Esophagus squamous epithelium (tissue), 5 donors: ENCODE data around the gene RTP5. TPM values are rescaled to one million over a fixed set of nuclear protein-coding genes. Genes with fewer than 3 reads are reported as not detected.
A peak's percentile ranks its signal among the peaks of the same experiment; 100 is the strongest.
"Not testable (repeated sequence)": the region's sequence is repeated elsewhere in the genome, so short reads cannot be mapped to it uniquely, and the experiment has no call there.

ENCODE experiments used
- DNase-seq: peaks from one replicate; lab custom pipeline; 2025; lab: John Stamatoyannopoulos, UW
- H3K27ac ChIP-seq, 4 donors: fragments of 200-600 bp; sonication (generic); one replicate each; pipeline ENCODE4 v1.5.1; 2016 to 2019; ENCODE audit warnings: mild to moderate bottlenecking in 1 of 4
- H3K27me3 ChIP-seq, 4 donors: fragments of 200-600 bp; sonication (generic); 1 replicate in 3 of 4; 2 replicates in 1 of 4; pipeline versions ENCODE4 v1.5.1 to v1.6.0; 2017 to 2021; ENCODE audit warnings: antibody characterized with exemption in 1 of 4
- H3K36me3 ChIP-seq, 3 donors: fragments of 200-600 bp; sonication (generic); one replicate each; pipeline ENCODE4 v1.5.1; 2016 to 2019
- H3K4me1 ChIP-seq, 3 donors: fragments of 200-600 bp; sonication (generic); one replicate each; pipeline ENCODE4 v1.5.1; 2017 to 2019
- H3K4me3 ChIP-seq, 4 donors: fragments of 200-600 bp; sonication (generic); 1 replicate in 3 of 4; 2 replicates in 1 of 4; pipeline ENCODE4 v1.5.1; 2016 to 2019; ENCODE audit warnings: mild to moderate bottlenecking in 2 of 4, moderate library complexity in 1 of 4
- H3K9me3 ChIP-seq, 3 donors: fragments of 200-600 bp; sonication (generic); one replicate each; pipeline ENCODE4 v1.5.1; 2016 to 2019
- CTCF ChIP-seq, 6 experiments: fragments of 450-650 bp in 4 of 6; fragments of 200-600 bp in 2 of 6; sonication (generic) in 2 of 6; IDR thresholded peaks; one replicate each; pipeline ENCODE4 v1.5.1; 2016 to 2019; ENCODE audit warnings: antibody characterized with exemption in 6 of 6, mild to moderate bottlenecking in 4 of 6, moderate library complexity in 4 of 6
- POLR2A ChIP-seq, 4 donors: fragments of 450-650 bp; IDR thresholded peaks; one replicate each; pipeline ENCODE4 v1.6.1; 2017; ENCODE audit warnings: antibody characterized with exemption in 4 of 4, mild to moderate bottlenecking in 4 of 4, moderate library complexity in 3 of 4
- WGBS, 2 donors: methylation state at CpG; one replicate each; pipeline ENCODE4 v1.1.5; 2018; 5-methylcytosine and 5-hydroxymethylcytosine counted together
- intact Hi-C: fragments of 100-400 bp; cut with DNase I; formaldehyde crosslinking; loops from one replicate; pipeline ENCODE4 v1.15.0; 2022
- total RNA-seq, 4 donors: library from RNA; depleted of rRNA; stranded (reverse); fragments of >200 nt; gene quantifications; one replicate each; pipeline ENCODE4 v1.1.0, GENCODE V29; 2016
- donor health status: DM: yes; HTN: yes; CAD: no.

RTP5 gene
- total RNA-seq, 4 donors from 2014 or later = 0.12 to 0.19 TPM; not detected in 2

GRCh38 chr2:241873081-241873802, 3.7 kb downstream of the RTP5 start:
- WGBS, 2 donors = 91% methylated on average over 7 of the region's 54 CpGs; no CpG with 5 or more reads in 1 of the 2 donors
- Histone ChIP-seq H3K9me3 (no peaks in the 10 kb centered on the region), H3K36me3 (no peaks in the 10 kb centered on the region), H3K4me3 (no peak overlapping the region), H3K4me1 (peaks cover 0 to 22% (median 3%) of the 10 kb centered on the region in 3 donors), H3K27me3 (peaks cover 0 to 43% (median 0%) of the 10 kb centered on the region in 4 donors), H3K27ac (no peak overlapping the region)
- TF ChIP-seq POLR2A (IDR thresholded peaks at IDR 0.05) = no peak
- TF ChIP-seq CTCF (IDR thresholded peaks at IDR 0.05) = no peak
- intact Hi-C loops = loop anchor here (10.0 kb wide), 1 partner anchor 138 kb away; the partner anchor contains the start of gene D2HGDH
- DNase-seq = no peak

GRCh38 chr2:241873803-241874110, 4.2 kb downstream of the RTP5 start:
- Histone ChIP-seq H3K27me3 (peaks cover 0 to 38% (median 0%) of the 10 kb centered on the region in 4 donors), H3K27ac (no peak overlapping the region), H3K9me3 (no peaks in the 10 kb centered on the region), H3K36me3 (no peaks in the 10 kb centered on the region), H3K4me1 (peaks cover 0 to 19% (median under 1%) of the 10 kb centered on the region in 3 donors), H3K4me3 (no peak overlapping the region)
- intact Hi-C loops = loop anchor here (10.0 kb wide), 1 partner anchor 139 kb away; the partner anchor contains the start of gene D2HGDH
- TF ChIP-seq POLR2A (IDR thresholded peaks at IDR 0.05) (no peak), CTCF (IDR thresholded peaks at IDR 0.05) (no peak)
- DNase-seq = no peak
- 89 to 93% methylated on average over 6 to 7 of the region's 7 CpGs for WGBS, 2 donors

GRCh38 chr2:241874277-241874925, 4.9 kb downstream of the RTP5 start:
- H3K36me3 ChIP-seq = no peaks in the 10 kb centered on the region
- no peak overlapping the region for H3K4me3 ChIP-seq
- intact Hi-C loops = loop anchor here (10.0 kb wide), 1 partner anchor 140 kb away; the partner anchor contains the start of gene D2HGDH
- TF ChIP-seq CTCF (IDR thresholded peaks at IDR 0.05) = no peak
- no peak for TF ChIP-seq POLR2A (IDR thresholded peaks at IDR 0.05)
- 94 to 96% methylated on average over 3 to 4 of the region's 17 CpGs for WGBS, 2 donors
- no peaks in the 10 kb centered on the region for H3K9me3 ChIP-seq
- peaks cover 0 to 13% (median 0%) of the 10 kb centered on the region in 3 donors for H3K4me1 ChIP-seq
- no peak overlapping the region for H3K27ac ChIP-seq
- peaks cover 0 to 33% (median 0%) of the 10 kb centered on the region in 4 donors for H3K27me3 ChIP-seq
- no peak for DNase-seq

GRCh38 chr2:241875754-241876527, 6.4 kb downstream of the RTP5 start:
- peak in 3 of 6 experiments; percentile 33 to 55 (median 37) for TF ChIP-seq CTCF (IDR thresholded peaks at IDR 0.05)
- WGBS, 2 donors = 37 to 62% methylated on average over 12 to 16 of the region's 22 CpGs
- H3K27ac ChIP-seq, H3K4me3 ChIP-seq, H3K36me3 ChIP-seq, DNase-seq, H3K9me3 ChIP-seq: not testable (repeated sequence)
- intact Hi-C loops = loop anchor here (10.0 kb wide), 1 partner anchor 141 kb away; the partner anchor contains the start of gene D2HGDH
- H3K27me3 ChIP-seq = peaks cover 0 to 18% (median 0%) of the 10 kb centered on the region in 4 donors
- peaks cover 2 to 11% (median 3%) of the 10 kb centered on the region in 3 donors for H3K4me1 ChIP-seq
